Endothelial cell of umbilical vein (primary cell): Measurements from ENCODE around the gene CCBE1. TPM values are rescaled to one million over a fixed set of nuclear protein-coding genes. Genes with fewer than 3 reads are reported as not detected.

Source experiments
- BruUV-seq: library from RNA; stranded (reverse); fragments of 400-500 nt; replicated peaks from 2 replicates; lab custom pipeline; 2021; lab: Mats Ljungman, UMichigan
- CTCF ChIA-PET: fragments of 300-600, 350-600 bp; sonication (Branson Sonifier 250); formaldehyde crosslinking; loops from one replicate; lab custom pipeline; 2021; ENCODE audit warnings: antibody characterized with exemption, inconsistent platforms; lab: Charles Lee
- POLR2A ChIA-PET: fragments of 300-600, 350-600 bp; sonication (Branson Sonifier 250); formaldehyde crosslinking; loops from one replicate; lab custom pipeline; 2021; ENCODE audit warnings: antibody characterized with exemption, inconsistent platforms; lab: Charles Lee
- DNase-seq: peaks from one replicate; pipeline ENCODE4 v3.0.0-alpha.2; 2011; ENCODE audit warnings: low read depth, low spot score
- FAIRE-seq: peaks from 2 replicates; lab custom pipeline; 2011; peaks lifted over from hg19 to GRCh38; lab: Jason Lieb, UNC
- H2AFZ ChIP-seq: 2 replicates; pipeline ENCODE4 v1.6.0; 2012; ENCODE audit warnings: low read depth, low read length, control low read depth, inconsistent platforms
- H3K27ac ChIP-seq: 2 replicates; pipeline ENCODE4 v1.5.1; 2011; ENCODE audit warnings: low read depth, mild to moderate bottlenecking, control low read depth, low read length, moderate library complexity; ENCODE audit not compliant: insufficient read depth
- H3K27me3 ChIP-seq, 2 experiments: 2 replicates each; pipeline versions ENCODE4 v1.6.0 to v1.6.1; 2011; ENCODE audit warnings: low read length in 2 of 2, mixed read lengths in 1 of 2; ENCODE audit not compliant: control insufficient read depth in 2 of 2, insufficient read depth in 2 of 2
- H3K36me3 ChIP-seq, 2 experiments: 2 replicates in 1 of 2; 3 replicates in 1 of 2; pipeline ENCODE4 v1.5.1; 2011; ENCODE audit warnings: low read length in 2 of 2, mild to moderate bottlenecking in 1 of 2, moderate library complexity in 1 of 2; ENCODE audit not compliant: control insufficient read depth in 2 of 2, insufficient read depth in 2 of 2; ENCODE audit errors: extremely low read depth in 1 of 2
- H3K4me1 ChIP-seq: 3 replicates; pipeline ENCODE4 v1.5.1; 2011; ENCODE audit warnings: mild to moderate bottlenecking, low read length; ENCODE audit not compliant: control insufficient read depth, insufficient read depth; ENCODE audit errors: extremely low read depth
- H3K4me2 ChIP-seq: 2 replicates; pipeline ENCODE4 v1.6.1; 2011; ENCODE audit warnings: low read length, control low read depth, mixed read lengths; ENCODE audit not compliant: insufficient read depth
- H3K4me3 ChIP-seq, 3 experiments: fragments of 200-600 bp in 1 of 3; sonication (generic), shearing (Covaris generic) in 1 of 3; replicated peaks in 1 of 3; 2 replicates each; pipeline ENCODE4 v1.5.1; 2011 to 2016; ENCODE audit warnings: control low read depth in 3 of 3, low read length in 3 of 3, mild to moderate bottlenecking in 2 of 3, inconsistent platforms in 1 of 3, low read depth in 1 of 3, moderate library complexity in 1 of 3; ENCODE audit not compliant: insufficient read depth in 1 of 3
- H3K79me2 ChIP-seq: 2 replicates; pipeline ENCODE4 v1.6.0; 2012; ENCODE audit warnings: low read length, inconsistent platforms; ENCODE audit not compliant: control insufficient read depth, insufficient read depth
- H3K9ac ChIP-seq: replicated peaks from 2 replicates; pipeline ENCODE3; 2011; ENCODE audit warnings: low read length, control low read depth; ENCODE audit not compliant: insufficient read depth; ENCODE audit errors: extremely low read depth
- H3K9me1 ChIP-seq: replicated peaks from 3 replicates; pipeline ENCODE4 v1.6.0; 2011; ENCODE audit warnings: mild to moderate bottlenecking, low read length; ENCODE audit not compliant: control insufficient read depth, insufficient read depth; ENCODE audit errors: extremely low read depth
- H3K9me3 ChIP-seq: replicated peaks from 2 replicates; pipeline ENCODE4 v1.5.1; 2012; ENCODE audit warnings: low read length, inconsistent platforms; ENCODE audit not compliant: control insufficient read depth, insufficient read depth
- H4K20me1 ChIP-seq: replicated peaks from 2 replicates; pipeline ENCODE3; 2011; ENCODE audit warnings: mild to moderate bottlenecking, low read length; ENCODE audit not compliant: control insufficient read depth, insufficient read depth; ENCODE audit errors: extremely low read depth
- CTCF ChIP-seq, 2 donors: IDR thresholded peaks; 1 replicate in 1 of 2; 2 replicates in 1 of 2; pipeline ENCODE4 v1.5.1; 2011; ENCODE audit warnings: low read length in 2 of 2, mild to moderate bottlenecking in 2 of 2, moderate library complexity in 2 of 2, control low read depth in 1 of 2, inconsistent platforms in 1 of 2, low read depth in 1 of 2; ENCODE audit not compliant: insufficient read depth in 1 of 2; ENCODE audit errors: extremely low read depth in 1 of 2
- EZH2 ChIP-seq: IDR thresholded peaks from 2 replicates; pipeline ENCODE4 v1.6.1; 2012; ENCODE audit warnings: borderline replicate concordance, low read depth, mild to moderate bottlenecking, moderate library complexity, low read length, inconsistent platforms; ENCODE audit not compliant: severe bottlenecking
- FOS ChIP-seq: IDR thresholded peaks from 2 replicates; pipeline ENCODE4 v1.6.1; 2011; ENCODE audit warnings: mild to moderate bottlenecking, low read length, moderate library complexity, borderline replicate concordance; ENCODE audit not compliant: insufficient read depth
- GATA2 ChIP-seq: IDR thresholded peaks from 2 replicates; pipeline ENCODE4 v1.7.0; 2011; ENCODE audit warnings: low read depth, mild to moderate bottlenecking, moderate library complexity, mixed read lengths, low read length; ENCODE audit not compliant: insufficient read length, insufficient read depth
- JUN ChIP-seq: IDR thresholded peaks from 2 replicates; pipeline ENCODE4 v1.6.1; 2011; ENCODE audit warnings: borderline replicate concordance, low read depth; ENCODE audit not compliant: insufficient read length, insufficient read depth
- MAX ChIP-seq: IDR thresholded peaks from 2 replicates; pipeline ENCODE4 v1.6.1; 2011; ENCODE audit not compliant: insufficient read depth, insufficient read length
- MYC ChIP-seq: IDR thresholded peaks from one replicate; pipeline ENCODE4 v1.6.1; 2011; ENCODE audit warnings: mild to moderate bottlenecking, low read depth, low read length
- POLR2A ChIP-seq: IDR thresholded peaks from 2 replicates; pipeline ENCODE4 v1.6.1; 2012; ENCODE audit warnings: low read depth, mild to moderate bottlenecking, control low read depth, low read length
- POLR2AphosphoS5 ChIP-seq: IDR thresholded peaks from 2 replicates; pipeline ENCODE4 v1.6.1; 2012; ENCODE audit warnings: low read depth, mild to moderate bottlenecking, control low read depth, low read length, moderate library complexity; ENCODE audit not compliant: insufficient read depth
- dilution Hi-C: fragments of 300-500 bp; cut with MboI; formaldehyde crosslinking; loops from one replicate; pipeline ENCODE4 v1.15.0; 2019; ENCODE audit warnings: low sequenced_read_pairs; ENCODE audit not compliant: extremely low pct_ligation_motif_present
- intact Hi-C: fragments of 100-400 bp; cut with micrococcal nuclease; formaldehyde crosslinking; loops from one replicate; pipeline ENCODE4 v1.10.0; 2022
- polyA plus RNA-seq, 4 experiments: library from polyadenylated mRNA; depleted of rRNA in 3 of 4; stranded (reverse) in 3 of 4; unstranded in 1 of 4; fragments of >200 nt; gene quantifications; 2 replicates each; pipeline versions ENCODE4 v1.2.1 to v1.2.3, GENCODE V29; 2011 to 2012; ENCODE audit warnings: missing spikeins in 1 of 4
- total RNA-seq: library from RNA; stranded (reverse); gene quantifications from 2 replicates; pipeline ENCODE4 v1.2.3, GENCODE V29; 2021

CCBE1 gene
- total and polyA plus RNA-seq, 2 donors (not counting 3 experiments of a cell fraction or from before 2014, with no cell fraction given), result 0.04 TPM; not detected in 1

- Histone ChIP-seq H3K36me3 (no peaks in the 10 kb centered on the region), H3K9ac (no peak overlapping the region), H3K9me1 (no peaks in the 10 kb centered on the region), H3K4me3 (no peak overlapping the region), H4K20me1 (no peaks in the 10 kb centered on the region), H3K4me2 (no peak overlapping the region), H3K4me1 (no peaks in the 10 kb centered on the region), H3K79me2 (no peaks in the 10 kb centered on the region), H3K27me3 (no peaks in the 10 kb centered on the region), H2AFZ (no peak overlapping the region), H3K27ac (no peak overlapping the region), H3K9me3 (no peaks in the 10 kb centered on the region)
- CTCF ChIA-PET, result interaction anchor here (1.2 to 2.0 kb wide), 2 partner anchors 176 to 340 kb away, joined by 3 to 4 read pairs; no protein-coding TSS in a partner anchor
- POLR2A ChIA-PET, result no interaction called here
- DNase-seq, result no peak
- dilution Hi-C loops (no loop called here), intact Hi-C loops (no loop called here)
- no TSS peak for BruUV-seq
- TF ChIP-seq POLR2A, result no peak
- TF ChIP-seq EZH2, result no peak
- no peak for TF ChIP-seq FOS
- TF ChIP-seq CTCF (IDR thresholded peaks at IDR 0.05; ENCODE audit: extremely low read depth in 1 of 2, insufficient read depth in 1 of 2, low read depth in 1 of 2, low read length in 2 of 2), result no peak
- TF ChIP-seq MAX, result no peak
- no peak for TF ChIP-seq JUN
- TF ChIP-seq POLR2AphosphoS5, result no peak
- no peak for TF ChIP-seq GATA2
- TF ChIP-seq MYC, result no peak
- FAIRE-seq, result no peak
Measured at GRCh38 chr18:59484131-59484530, 213.1 kb downstream of the CCBE1 start.
